ENCODE data around the gene TMEM212.

The TMEM212 gene

DNA sequence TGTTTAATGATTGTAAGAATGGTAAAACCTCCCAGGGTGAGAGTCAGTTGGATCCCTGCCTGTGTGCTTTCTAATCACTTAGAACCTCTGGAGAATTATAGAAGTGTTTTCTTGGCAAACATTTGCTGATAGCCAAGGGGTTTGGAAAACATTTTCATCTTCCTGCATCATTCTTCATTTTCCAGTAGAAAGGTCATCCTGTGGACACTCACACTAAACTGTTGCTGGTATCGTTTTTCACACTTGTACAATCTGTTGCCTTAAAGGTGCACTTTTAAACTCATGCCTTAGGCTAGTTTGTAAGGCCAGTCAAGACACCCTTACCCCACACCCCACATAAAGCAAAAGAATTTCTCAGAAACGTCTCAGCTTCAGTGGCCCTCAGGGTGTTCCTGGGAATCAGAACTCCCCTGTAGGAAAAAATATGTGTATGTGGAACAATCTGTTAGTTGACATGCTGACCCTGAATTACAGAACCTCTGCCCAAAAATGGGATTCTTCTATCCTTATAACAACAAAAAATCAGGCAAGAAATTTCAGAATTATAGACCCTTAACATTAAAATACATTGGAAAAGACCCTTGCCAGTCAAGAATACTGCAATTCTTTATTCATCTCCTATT is 27.1 kb upstream of the TMEM212 start:
- no peak for DNase-seq (ENCODE audit: low read depth, low spot score)
- CTCF ChIA-PET: interaction anchor here (3.7 kb wide), 1 partner anchor 13 kb away, joined by 22 read pairs; no protein-coding TSS in a partner anchor

DNA sequence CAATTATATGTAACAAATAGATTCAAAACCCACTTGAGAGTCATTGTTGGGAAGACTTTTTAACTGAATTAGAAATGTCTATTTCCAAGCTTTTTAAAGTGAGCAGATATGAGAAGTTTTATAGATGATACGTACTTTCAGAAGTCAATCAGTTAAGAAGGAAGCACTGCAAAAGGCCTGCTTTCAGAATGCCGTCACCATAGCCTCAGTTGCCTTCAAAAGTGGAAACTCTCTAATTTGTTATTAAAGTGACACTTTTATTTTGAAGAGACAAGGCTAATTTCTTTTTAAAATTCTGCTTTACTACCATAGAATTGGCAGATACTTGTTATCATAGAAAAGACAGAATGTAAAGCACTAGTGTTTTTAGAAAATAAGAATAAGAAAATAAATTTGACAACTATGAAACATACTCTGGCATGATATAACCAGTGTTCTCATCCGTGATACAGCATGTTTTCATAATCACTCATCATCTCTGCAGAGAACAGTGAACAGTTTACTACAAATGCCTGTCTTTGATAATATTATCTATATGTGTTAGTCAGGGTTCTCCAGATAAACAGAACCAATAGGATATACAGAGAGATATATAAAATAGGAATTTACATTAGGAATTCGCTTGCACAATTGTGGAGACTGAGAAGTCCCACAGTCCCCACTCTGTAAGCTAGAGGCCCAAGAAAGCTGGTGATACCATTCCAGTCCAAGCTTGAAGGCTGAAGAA is 25.9 kb upstream of the TMEM212 start:
- ChIA-PET POLR2A (no interaction called here), CTCF (interaction anchor here (0.8 to 3.7 kb wide), 2 partner anchors 12 to 515 kb away, joined by 4 to 22 read pairs; no protein-coding TSS in a partner anchor)
- DNase-seq (ENCODE audit: low read depth, low spot score): no peak
- H3K4me3 ChIP-seq (ENCODE audit: low read depth, low read length): no peak overlapping the region
- TF ChIP-seq, protein P1, sequence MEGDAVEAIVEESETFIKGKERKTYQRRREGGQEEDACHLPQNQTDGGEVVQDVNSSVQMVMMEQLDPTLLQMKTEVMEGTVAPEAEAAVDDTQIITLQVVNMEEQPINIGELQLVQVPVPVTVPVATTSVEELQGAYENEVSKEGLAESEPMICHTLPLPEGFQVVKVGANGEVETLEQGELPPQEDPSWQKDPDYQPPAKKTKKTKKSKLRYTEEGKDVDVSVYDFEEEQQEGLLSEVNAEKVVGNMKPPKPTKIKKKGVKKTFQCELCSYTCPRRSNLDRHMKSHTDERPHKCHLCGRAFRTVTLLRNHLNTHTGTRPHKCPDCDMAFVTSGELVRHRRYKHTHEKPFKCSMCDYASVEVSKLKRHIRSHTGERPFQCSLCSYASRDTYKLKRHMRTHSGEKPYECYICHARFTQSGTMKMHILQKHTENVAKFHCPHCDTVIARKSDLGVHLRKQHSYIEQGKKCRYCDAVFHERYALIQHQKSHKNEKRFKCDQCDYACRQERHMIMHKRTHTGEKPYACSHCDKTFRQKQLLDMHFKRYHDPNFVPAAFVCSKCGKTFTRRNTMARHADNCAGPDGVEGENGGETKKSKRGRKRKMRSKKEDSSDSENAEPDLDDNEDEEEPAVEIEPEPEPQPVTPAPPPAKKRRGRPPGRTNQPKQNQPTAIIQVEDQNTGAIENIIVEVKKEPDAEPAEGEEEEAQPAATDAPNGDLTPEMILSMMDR (IDR thresholded peaks at IDR 0.05; ENCODE audit: insufficient read depth, low read length, missing control alignments): no peak

More for the DNA sequence above, 27.1 kb upstream of the TMEM212 start:
- H3K4me3 ChIP-seq (ENCODE audit: low read depth, low read length): no peak overlapping the region
- POLR2A ChIA-PET: no interaction called here
- TF ChIP-seq, protein P1 (IDR thresholded peaks at IDR 0.05; ENCODE audit: insufficient read depth, low read length, missing control alignments): no peak

DNA sequence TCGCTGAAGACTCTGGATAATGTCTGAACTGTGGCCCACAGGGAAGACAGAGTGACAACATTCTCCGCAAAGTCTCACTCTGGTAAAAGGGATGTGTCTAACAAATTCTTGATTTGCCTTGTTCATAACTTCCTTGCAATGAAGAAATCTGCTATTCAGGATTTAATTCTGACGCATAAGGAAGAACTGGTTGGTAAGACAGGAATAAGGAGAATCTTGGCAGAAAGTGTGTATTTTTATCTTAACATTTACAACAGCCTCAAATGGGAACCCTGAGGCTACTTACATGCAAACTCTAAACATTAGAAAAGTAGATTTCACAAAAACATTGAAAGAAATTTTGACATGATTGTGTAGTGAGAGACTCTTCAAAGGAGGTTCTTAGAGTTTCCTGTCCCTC is 22.1 kb upstream of the TMEM212 start:
- H3K4me3 ChIP-seq (ENCODE audit: low read depth, low read length): no peak overlapping the region
- TF ChIP-seq, protein P1 (IDR thresholded peaks at IDR 0.05; ENCODE audit: insufficient read depth, low read length, missing control alignments): no peak
- ChIA-PET CTCF (no interaction called here), POLR2A (no interaction called here)
- no peak for DNase-seq (ENCODE audit: low read depth, low spot score)

DNA sequence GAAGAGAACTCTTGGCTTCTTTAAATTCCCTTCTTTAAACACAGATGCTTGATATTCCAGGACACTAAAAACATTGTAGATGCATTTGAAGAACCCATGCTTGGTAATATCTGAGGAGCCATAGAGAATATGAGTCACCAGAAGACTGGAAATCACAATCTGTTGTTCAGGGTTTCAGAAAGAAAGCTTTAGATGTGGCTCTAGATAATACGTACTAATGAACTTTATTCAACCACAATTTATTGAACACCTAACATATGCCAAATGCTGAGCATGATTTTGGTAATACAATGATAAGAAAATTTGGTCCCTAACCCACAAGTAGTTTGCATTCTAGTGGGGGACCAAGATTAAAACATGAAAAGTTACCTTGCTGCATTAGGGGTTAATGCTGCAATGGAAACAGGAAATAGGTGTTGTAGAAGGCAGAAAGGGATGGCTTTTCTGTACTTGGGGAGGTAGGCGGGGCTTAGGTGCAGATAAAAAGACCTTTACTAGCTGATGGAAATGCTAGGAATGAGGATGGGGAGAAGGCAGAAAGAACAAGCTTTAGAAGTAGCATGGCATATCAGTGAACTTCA is 21.3 kb upstream of the TMEM212 start:
- no peak for DNase-seq (ENCODE audit: low read depth, low spot score)
- POLR2A ChIA-PET: interaction anchor here (1.4 kb wide), 1 partner anchor 219 kb away, joined by 3 read pairs; no protein-coding TSS in a partner anchor
- TF ChIP-seq, protein P1 (IDR thresholded peaks at IDR 0.05; ENCODE audit: insufficient read depth, low read length, missing control alignments): no peak
- no peak overlapping the region for H3K4me3 ChIP-seq (ENCODE audit: low read depth, low read length)
- CTCF ChIA-PET: interaction anchor here (1.8 kb wide), 1 partner anchor 12 kb away, joined by 5 read pairs; no protein-coding TSS in a partner anchor

DNA sequence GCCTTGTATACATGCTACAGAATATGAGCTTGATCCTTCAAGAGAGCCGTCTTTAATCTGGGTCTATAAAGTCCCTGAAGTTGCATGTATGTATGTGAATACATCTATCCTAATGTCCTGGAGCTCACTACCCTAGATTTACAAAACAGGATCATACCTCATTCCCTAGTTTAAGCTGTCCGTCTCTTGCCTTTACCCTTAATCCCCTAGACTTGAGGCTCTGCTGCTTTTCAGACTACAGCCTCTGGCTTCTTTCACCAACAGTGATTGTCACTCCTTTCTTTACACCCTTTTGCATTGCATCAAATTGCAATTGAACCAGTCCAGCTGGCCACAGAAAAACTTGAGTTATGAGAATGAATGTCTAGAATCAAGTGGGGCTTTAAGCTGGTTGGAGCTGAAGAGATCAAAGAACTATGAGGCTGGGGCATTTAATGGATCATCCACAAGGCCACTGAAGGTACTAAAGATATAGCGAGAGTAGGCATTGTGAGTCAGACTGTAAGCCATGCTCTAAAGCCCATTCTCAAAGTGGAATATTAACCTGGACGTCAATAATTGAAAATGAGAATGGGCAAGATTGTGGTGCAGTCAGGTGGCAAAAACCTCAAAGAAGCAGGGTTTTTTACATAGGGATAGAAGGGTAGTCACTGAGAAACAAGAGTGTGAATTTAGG is 20.6 kb upstream of the TMEM212 start:
- no peak for DNase-seq (ENCODE audit: low read depth, low spot score)
- CTCF ChIA-PET: interaction anchor here (1.8 kb wide), 1 partner anchor 11 kb away, joined by 5 read pairs; no protein-coding TSS in a partner anchor
- no peak overlapping the region for H3K4me3 ChIP-seq (ENCODE audit: low read depth, low read length)
- POLR2A ChIA-PET: interaction anchor here (1.4 kb wide), 1 partner anchor 219 kb away, joined by 3 read pairs; no protein-coding TSS in a partner anchor
- TF ChIP-seq, protein P1 (IDR thresholded peaks at IDR 0.05; ENCODE audit: insufficient read depth, low read length, missing control alignments): no peak

All from AG04449 (cell line).